Measurements from ENCODE around the gene CYTH1.

DNA sequence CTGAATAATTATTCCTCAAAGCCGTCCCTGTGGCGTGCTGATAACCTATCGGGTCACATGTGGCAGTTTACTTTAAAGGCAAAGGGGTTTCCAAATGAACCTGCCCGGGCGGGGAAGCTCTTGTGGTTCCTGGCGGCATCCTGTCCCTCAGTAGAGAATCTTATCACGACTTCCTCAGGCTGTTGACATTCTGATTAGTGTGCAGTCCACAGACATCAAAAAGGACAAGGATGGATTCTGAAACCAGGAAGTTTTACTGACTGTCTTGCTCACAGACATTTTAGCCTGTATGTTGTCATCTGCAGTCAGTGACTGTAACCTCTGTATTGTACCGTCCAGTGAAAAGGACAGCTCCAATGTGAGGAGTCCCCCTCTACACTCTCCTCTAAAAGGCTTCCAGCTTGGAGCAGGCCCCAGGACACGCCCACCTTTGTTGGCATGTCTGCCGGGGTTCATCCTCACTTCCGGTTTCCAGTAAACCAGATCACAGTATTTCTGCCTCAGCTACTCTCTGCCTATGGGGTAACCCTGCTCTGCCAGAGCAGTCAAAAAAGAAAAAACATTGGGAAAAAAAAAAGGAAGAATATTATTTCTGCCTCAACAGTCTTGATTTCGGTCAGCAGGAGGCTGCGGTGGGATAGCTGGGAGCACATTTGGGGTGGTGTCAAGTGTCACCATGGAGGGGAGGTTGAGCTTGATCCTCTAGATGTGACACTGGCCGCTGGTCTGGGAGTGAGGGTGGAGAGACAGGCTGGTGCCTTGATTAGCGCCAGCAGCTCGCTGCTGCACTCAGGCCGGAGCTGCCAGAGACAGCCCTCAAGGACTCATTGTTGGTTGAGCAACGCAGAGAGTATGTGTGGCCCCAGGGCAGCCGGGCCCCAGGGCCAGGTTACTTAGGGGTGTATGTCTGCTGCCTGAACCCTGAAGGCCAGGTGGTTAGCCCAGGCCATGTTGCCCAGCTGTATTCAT, 115.8 kb downstream of the CYTH1 start:
- TF ChIP-seq GATA2 (IDR thresholded peaks at IDR 0.05; ENCODE audit: low read depth, low read length) (no peak), GATA3 (IDR thresholded peaks at IDR 0.05; ENCODE audit: low read depth, low read length) (no peak)

Data from SH-SY5Y (cell line).